ENCODE measurements around the gene RALGPS2.

Gene RALGPS2

DNA sequence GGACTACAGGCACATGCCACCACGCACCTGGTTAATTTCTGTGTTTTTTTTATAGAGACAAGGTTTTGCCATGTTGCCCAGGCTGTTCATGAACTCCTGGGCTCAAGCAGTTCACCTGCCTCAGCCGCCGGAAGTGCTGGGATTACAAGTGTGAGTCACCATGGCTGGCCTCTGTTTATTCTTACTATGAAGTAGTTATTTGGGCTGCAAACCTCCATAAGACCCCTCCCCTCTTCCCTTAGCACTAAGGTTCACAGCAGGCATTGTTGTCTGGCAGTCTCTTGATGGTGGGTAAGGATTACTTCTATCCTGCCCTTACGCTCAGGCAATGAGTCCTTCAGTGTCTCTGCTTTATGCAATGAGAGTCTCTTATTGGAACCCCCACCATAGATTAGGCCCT is 94.1 kb downstream of the RALGPS2 start:
- no peaks in the 10 kb centered on the region for H3K27me3 ChIP-seq (ENCODE audit: insufficient read depth, low read depth)
- no peak overlapping the region for H3K4me3 ChIP-seq (IDR thresholded peaks at IDR 0.05; ENCODE audit: insufficient read depth, low read depth, low read length)
- no peak overlapping the region for H3K27ac ChIP-seq
- no peak overlapping the region for H3K4me2 ChIP-seq
- H3K79me2 ChIP-seq (ENCODE audit: insufficient read depth, low read depth) = no peaks in the 10 kb centered on the region
- H3K4me1 ChIP-seq (ENCODE audit: low read depth, poor library complexity, severe bottlenecking) = no peaks in the 10 kb centered on the region
- H3K36me3 ChIP-seq (ENCODE audit: insufficient read depth) = no peaks in the 10 kb centered on the region
- no peak overlapping the region for H2AFZ ChIP-seq (ENCODE audit: low read depth)
- no peak overlapping the region for H3K9ac ChIP-seq
- TF ChIP-seq, protein P1, sequence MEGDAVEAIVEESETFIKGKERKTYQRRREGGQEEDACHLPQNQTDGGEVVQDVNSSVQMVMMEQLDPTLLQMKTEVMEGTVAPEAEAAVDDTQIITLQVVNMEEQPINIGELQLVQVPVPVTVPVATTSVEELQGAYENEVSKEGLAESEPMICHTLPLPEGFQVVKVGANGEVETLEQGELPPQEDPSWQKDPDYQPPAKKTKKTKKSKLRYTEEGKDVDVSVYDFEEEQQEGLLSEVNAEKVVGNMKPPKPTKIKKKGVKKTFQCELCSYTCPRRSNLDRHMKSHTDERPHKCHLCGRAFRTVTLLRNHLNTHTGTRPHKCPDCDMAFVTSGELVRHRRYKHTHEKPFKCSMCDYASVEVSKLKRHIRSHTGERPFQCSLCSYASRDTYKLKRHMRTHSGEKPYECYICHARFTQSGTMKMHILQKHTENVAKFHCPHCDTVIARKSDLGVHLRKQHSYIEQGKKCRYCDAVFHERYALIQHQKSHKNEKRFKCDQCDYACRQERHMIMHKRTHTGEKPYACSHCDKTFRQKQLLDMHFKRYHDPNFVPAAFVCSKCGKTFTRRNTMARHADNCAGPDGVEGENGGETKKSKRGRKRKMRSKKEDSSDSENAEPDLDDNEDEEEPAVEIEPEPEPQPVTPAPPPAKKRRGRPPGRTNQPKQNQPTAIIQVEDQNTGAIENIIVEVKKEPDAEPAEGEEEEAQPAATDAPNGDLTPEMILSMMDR (conservative IDR thresholded peaks at IDR 0.05; ENCODE audit: low read depth, low read length) = no peak
- H4K20me1 ChIP-seq (ENCODE audit: insufficient read depth) = no peaks in the 10 kb centered on the region

- Histone ChIP-seq H3K79me2 (ENCODE audit: insufficient read depth, low read depth) (no peaks in the 10 kb centered on the region), H3K27me3 (ENCODE audit: insufficient read depth, low read depth) (no peaks in the 10 kb centered on the region), H3K4me2 (no peak overlapping the region), H4K20me1 (ENCODE audit: insufficient read depth) (no peaks in the 10 kb centered on the region), H3K9ac (no peak overlapping the region), H3K4me3 (IDR thresholded peaks at IDR 0.05; ENCODE audit: insufficient read depth, low read depth, low read length) (no peak overlapping the region), H3K36me3 (ENCODE audit: insufficient read depth) (no peaks in the 10 kb centered on the region), H2AFZ (ENCODE audit: low read depth) (no peak overlapping the region), H3K27ac (no peak overlapping the region), H3K4me1 (ENCODE audit: low read depth, poor library complexity, severe bottlenecking) (no peaks in the 10 kb centered on the region)
- TF ChIP-seq, protein P1 (conservative IDR thresholded peaks at IDR 0.05; ENCODE audit: low read depth, low read length) = no peak
These were observed 96.3 kb downstream of the RALGPS2 start for GRCh38 chr1:178821134-178821866.

DNA sequence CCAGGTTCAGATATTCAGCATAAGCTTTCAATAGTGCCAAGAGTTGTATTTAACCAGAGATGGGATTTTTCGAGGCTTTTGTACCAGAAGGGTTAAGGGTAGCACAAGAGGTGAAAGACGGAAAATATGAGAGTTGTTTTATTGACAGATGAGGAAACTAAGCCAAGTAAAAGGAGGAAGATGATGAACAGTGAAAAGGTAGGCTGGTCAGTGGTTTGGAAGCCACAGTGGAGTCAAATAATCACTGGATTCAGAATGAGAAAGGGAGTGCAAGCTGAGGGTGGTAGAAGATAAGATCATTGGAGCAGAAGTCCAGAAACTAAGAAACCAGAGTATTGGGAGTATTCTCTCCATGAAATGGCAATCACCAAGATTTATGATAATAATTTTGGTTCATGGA is 100.1 kb downstream of the RALGPS2 start:
- Histone ChIP-seq H4K20me1 (ENCODE audit: insufficient read depth) (no peaks in the 10 kb centered on the region), H3K27ac (no peak overlapping the region), H3K4me1 (ENCODE audit: low read depth, poor library complexity, severe bottlenecking) (no peaks in the 10 kb centered on the region), H3K79me2 (ENCODE audit: insufficient read depth, low read depth) (no peaks in the 10 kb centered on the region), H3K27me3 (ENCODE audit: insufficient read depth, low read depth) (no peaks in the 10 kb centered on the region), H3K36me3 (ENCODE audit: insufficient read depth) (no peaks in the 10 kb centered on the region), H3K4me2 (no peak overlapping the region), H3K9ac (no peak overlapping the region), H2AFZ (ENCODE audit: low read depth) (no peak overlapping the region), H3K4me3 (IDR thresholded peaks at IDR 0.05; ENCODE audit: insufficient read depth, low read depth, low read length) (no peak overlapping the region)
- TF ChIP-seq, protein P1 (conservative IDR thresholded peaks at IDR 0.05; ENCODE audit: low read depth, low read length) = no peak

DNA sequence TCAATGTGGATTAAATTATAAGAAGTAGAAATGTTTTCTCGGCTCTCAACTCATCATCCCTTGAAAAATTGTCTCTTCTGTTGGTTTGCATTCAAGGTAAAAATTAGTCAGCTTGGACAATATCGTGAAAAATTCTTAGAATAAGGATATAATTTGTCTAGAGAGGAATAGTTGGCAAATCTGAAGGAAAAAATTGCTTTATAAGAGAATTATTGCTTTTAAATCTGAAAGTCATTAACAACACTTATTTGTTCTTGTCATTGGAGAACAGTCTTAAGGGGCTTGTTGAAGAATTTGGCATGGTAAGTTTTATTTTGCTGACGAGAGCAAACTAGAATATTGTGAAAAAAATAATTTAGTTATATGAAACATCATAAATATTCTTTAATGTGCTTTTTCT is 119.4 kb downstream of the RALGPS2 start:
- no peaks in the 10 kb centered on the region for H3K79me2 ChIP-seq (ENCODE audit: insufficient read depth, low read depth)
- no peak overlapping the region for H3K4me2 ChIP-seq
- H3K36me3 ChIP-seq (ENCODE audit: insufficient read depth) = no peaks in the 10 kb centered on the region
- no peak overlapping the region for H3K9ac ChIP-seq
- no peak overlapping the region for H2AFZ ChIP-seq (ENCODE audit: low read depth)
- H3K27ac ChIP-seq = no peak overlapping the region
- TF ChIP-seq, protein P1 (conservative IDR thresholded peaks at IDR 0.05; ENCODE audit: low read depth, low read length) = no peak
- H3K4me1 ChIP-seq (ENCODE audit: low read depth, poor library complexity, severe bottlenecking) = no peaks in the 10 kb centered on the region
- H4K20me1 ChIP-seq (ENCODE audit: insufficient read depth) = no peaks in the 10 kb centered on the region
- no peaks in the 10 kb centered on the region for H3K27me3 ChIP-seq (ENCODE audit: insufficient read depth, low read depth)
- no peak overlapping the region for H3K4me3 ChIP-seq (IDR thresholded peaks at IDR 0.05; ENCODE audit: insufficient read depth, low read depth, low read length)

All from KMS-11 (cell line).